Osteocyte (in vitro differentiated cells): ENCODE data around the gene TMEM117. TPM values are rescaled to one million over a fixed set of nuclear protein-coding genes. Genes with fewer than 3 reads are reported as not detected.

ENCODE experiments used
- DNase-seq: peaks from one replicate; pipeline ENCODE4 v3.0.0; 2021; ENCODE audit warnings: mixed read lengths; ENCODE audit not compliant: unreplicated experiment; ENCODE audit errors: extremely low spot score
- H3K27ac Mint-ChIP-seq: one replicate; pipeline ENCODE4 v1.8.0; 2021; ENCODE audit warnings: mild to moderate bottlenecking, mixed read lengths; ENCODE audit not compliant: unreplicated experiment
- H3K27me3 Mint-ChIP-seq: one replicate; pipeline ENCODE4 v1.8.0; 2021; ENCODE audit warnings: mixed read lengths; ENCODE audit not compliant: unreplicated experiment
- H3K36me3 Mint-ChIP-seq: one replicate; pipeline ENCODE4 v1.8.0; 2021; ENCODE audit warnings: mixed read lengths; ENCODE audit not compliant: unreplicated experiment
- H3K4me1 Mint-ChIP-seq: one replicate; pipeline ENCODE4 v1.8.0; 2021; ENCODE audit warnings: mixed read lengths; ENCODE audit not compliant: unreplicated experiment
- H3K4me3 Mint-ChIP-seq: one replicate; pipeline ENCODE4 v1.8.0; 2021; ENCODE audit warnings: mild to moderate bottlenecking, moderate library complexity, mixed read lengths; ENCODE audit not compliant: unreplicated experiment
- H3K9me3 Mint-ChIP-seq: one replicate; pipeline ENCODE4 v1.8.0; 2021; ENCODE audit warnings: mixed read lengths; ENCODE audit not compliant: unreplicated experiment
- total RNA-seq: library from RNA; stranded (reverse); gene quantifications from 2 replicates; pipeline ENCODE4 v1.2.1, GENCODE V29; 2021
- TF ChIP-seq, protein P1 (sequence below): fragments of 200-600 bp; sonication (generic); IDR thresholded peaks from 2 replicates; pipeline ENCODE4 v1.5.0; 2021; ENCODE audit warnings: antibody characterized with exemption, mild to moderate bottlenecking, moderate library complexity

TMEM117 gene
- total RNA-seq, 1 donor from 2014 or later = 14.2 TPM

DNA sequence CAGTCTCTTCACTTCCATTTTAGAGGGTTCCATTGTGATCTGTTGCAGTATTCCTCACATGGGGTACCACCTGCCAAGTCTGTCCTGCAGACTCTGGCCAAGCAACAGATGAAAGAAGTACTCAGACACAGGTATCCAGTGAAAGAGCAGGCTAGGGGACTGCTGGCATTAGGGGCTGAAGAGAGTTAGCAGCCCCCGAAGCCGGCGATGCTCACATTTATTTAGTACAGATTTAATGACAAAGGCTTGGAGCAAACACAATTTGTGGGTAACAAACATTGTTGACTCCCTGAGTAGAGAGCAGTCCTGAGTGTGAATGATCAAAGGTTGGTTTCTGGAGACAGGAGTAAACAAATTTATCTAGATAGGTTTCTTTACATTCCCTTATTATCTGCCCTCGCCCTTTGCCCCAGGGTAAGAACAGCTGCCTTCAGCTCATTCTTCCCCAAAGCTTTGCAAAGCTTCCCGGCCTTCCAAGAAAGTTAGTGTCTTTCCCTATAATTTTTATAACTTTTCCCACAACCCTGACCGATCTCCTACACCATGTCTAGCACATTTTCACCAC lies 144.8 kb downstream of the TMEM117 start:
- Mint-ChIP-seq H3K4me3 (no peak overlapping the region), H3K27ac (no peak overlapping the region), H3K9me3 (no peaks in the 10 kb centered on the region), H3K36me3 (no peaks in the 10 kb centered on the region), H3K27me3 (no peaks in the 10 kb centered on the region), H3K4me1 (no peaks in the 10 kb centered on the region)
- no peak for DNase-seq
- TF ChIP-seq, protein P1, sequence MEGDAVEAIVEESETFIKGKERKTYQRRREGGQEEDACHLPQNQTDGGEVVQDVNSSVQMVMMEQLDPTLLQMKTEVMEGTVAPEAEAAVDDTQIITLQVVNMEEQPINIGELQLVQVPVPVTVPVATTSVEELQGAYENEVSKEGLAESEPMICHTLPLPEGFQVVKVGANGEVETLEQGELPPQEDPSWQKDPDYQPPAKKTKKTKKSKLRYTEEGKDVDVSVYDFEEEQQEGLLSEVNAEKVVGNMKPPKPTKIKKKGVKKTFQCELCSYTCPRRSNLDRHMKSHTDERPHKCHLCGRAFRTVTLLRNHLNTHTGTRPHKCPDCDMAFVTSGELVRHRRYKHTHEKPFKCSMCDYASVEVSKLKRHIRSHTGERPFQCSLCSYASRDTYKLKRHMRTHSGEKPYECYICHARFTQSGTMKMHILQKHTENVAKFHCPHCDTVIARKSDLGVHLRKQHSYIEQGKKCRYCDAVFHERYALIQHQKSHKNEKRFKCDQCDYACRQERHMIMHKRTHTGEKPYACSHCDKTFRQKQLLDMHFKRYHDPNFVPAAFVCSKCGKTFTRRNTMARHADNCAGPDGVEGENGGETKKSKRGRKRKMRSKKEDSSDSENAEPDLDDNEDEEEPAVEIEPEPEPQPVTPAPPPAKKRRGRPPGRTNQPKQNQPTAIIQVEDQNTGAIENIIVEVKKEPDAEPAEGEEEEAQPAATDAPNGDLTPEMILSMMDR = no peak

DNA sequence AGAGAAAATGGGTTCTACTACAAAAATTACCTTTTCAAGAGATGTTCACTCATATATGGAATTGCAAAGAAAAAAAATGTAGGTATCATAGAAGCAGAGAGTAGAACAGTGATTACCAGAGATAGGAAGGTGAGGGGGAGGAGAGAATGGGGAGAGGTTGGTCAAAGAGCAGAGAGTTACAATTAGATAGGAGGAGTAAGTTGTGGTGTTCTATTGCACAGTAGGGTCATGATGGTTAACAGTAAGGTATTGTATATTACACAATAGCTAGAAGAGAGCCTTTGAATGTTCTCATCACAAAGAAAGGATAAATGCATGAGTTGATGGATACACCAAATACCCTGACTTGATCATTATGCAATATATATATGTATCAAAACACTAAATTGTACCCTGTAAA lies 145.8 kb downstream of the TMEM117 start:
- TF ChIP-seq, protein P1 = no peak
- Mint-ChIP-seq H3K27ac (no peak overlapping the region), H3K27me3 (no peaks in the 10 kb centered on the region), H3K4me1 (no peaks in the 10 kb centered on the region), H3K9me3 (no peaks in the 10 kb centered on the region), H3K4me3 (no peak overlapping the region), H3K36me3 (no peaks in the 10 kb centered on the region)
- no peak for DNase-seq

DNA sequence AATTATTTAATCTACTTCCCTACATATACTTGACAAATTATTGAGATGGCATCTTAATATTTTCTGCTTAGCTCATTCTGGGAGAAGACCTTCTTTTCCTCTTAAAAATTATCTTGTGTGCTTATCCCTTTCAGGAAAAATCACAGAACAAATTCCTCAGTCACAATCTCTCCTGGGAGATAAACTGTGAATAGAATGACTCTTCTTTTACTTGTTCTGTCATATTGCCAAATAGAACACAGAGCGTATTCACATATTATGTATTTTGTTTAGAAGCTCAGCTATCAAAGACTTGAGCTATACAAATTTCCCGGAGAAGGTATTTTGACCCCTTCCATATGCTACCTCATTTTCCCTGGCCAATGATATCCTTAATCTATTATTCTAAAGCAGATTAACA lies 146.7 kb downstream of the TMEM117 start:
- Mint-ChIP-seq H3K36me3 (no peaks in the 10 kb centered on the region), H3K27ac (no peak overlapping the region), H3K27me3 (no peaks in the 10 kb centered on the region), H3K4me3 (no peak overlapping the region), H3K4me1 (no peaks in the 10 kb centered on the region), H3K9me3 (no peaks in the 10 kb centered on the region)
- TF ChIP-seq, protein P1 = no peak
- no peak for DNase-seq

DNA sequence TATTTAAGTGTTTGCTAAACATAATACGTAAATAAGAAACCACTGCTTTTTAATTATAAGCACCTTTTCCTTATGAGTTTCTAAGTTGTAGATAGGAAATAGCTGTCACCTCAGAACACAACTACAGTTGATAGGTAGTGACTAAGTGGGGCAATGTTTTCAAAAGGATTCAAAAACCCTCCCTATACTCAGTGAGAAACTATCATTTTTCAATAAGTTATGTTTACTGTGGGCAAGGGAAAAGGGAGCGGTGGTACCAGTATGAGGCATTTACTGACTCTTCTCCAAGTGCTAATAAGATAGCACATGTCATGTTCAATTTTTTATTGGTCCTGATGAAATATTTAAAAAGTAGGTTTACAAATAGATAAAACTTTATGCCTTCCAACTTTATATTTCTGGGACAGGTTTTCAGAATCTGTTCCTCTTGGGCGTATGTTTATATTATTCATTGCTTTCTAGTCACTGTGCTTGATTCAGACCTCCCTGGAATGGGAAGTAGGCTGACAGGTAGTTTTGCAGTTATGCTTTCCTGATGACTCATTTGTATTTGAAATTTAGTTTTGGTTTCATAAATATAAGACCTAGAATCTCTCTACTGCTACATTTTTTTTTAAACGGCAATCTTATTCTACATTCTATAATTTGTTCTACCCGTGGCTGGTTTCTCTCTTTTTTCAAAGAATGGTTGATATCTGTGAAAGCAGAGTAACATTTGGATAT lies 153.1 kb downstream of the TMEM117 start:
- no peak overlapping the region for H3K4me3 Mint-ChIP-seq
- TF ChIP-seq, protein P1 = no peak
- no peaks in the 10 kb centered on the region for H3K9me3 Mint-ChIP-seq
- H3K4me1 Mint-ChIP-seq = peaks cover 3% of the 10 kb centered on the region
- H3K27ac Mint-ChIP-seq = no peak overlapping the region
- H3K36me3 Mint-ChIP-seq = no peaks in the 10 kb centered on the region
- no peaks in the 10 kb centered on the region for H3K27me3 Mint-ChIP-seq
- no peak for DNase-seq

DNA sequence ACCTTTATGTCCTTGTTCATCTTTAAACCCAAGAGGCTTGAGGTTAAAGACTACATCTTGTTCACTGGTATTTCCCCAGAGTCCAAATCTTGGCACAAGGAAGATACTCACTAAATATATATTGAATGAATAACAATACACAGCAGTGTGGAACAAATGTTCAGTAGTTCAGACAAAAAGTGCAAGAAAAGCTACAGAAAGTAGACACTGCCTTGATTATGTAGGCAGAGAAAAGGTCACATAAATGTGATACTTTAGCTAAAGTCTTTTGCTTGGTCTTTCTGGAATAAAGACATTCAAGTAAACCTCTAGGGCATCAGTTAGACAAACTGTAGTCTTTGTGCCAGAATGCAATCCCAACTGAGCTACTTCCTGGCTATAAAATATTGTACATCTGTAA lies 157.0 kb downstream of the TMEM117 start:
- H3K27me3 Mint-ChIP-seq = no peaks in the 10 kb centered on the region

More for the DNA sequence above, 157.0 kb downstream of the TMEM117 start:
- Mint-ChIP-seq H3K9me3 (no peaks in the 10 kb centered on the region), H3K4me3 (no peak overlapping the region), H3K36me3 (no peaks in the 10 kb centered on the region), H3K27ac (no peak overlapping the region), H3K4me1 (peaks cover 3% of the 10 kb centered on the region)
- no peak for DNase-seq
- TF ChIP-seq, protein P1 = no peak
